HG02885 (cell line): ENCODE results near the gene POP4.

Experiments
- ATAC-seq: cut with Tn5 transposase; IDR thresholded peaks from one replicate; pipeline ENCODE4 v1.9.1; 2021; ENCODE audit warnings: mild to moderate bottlenecking; ENCODE audit not compliant: unreplicated experiment, poor library complexity

The POP4 gene

DNA sequence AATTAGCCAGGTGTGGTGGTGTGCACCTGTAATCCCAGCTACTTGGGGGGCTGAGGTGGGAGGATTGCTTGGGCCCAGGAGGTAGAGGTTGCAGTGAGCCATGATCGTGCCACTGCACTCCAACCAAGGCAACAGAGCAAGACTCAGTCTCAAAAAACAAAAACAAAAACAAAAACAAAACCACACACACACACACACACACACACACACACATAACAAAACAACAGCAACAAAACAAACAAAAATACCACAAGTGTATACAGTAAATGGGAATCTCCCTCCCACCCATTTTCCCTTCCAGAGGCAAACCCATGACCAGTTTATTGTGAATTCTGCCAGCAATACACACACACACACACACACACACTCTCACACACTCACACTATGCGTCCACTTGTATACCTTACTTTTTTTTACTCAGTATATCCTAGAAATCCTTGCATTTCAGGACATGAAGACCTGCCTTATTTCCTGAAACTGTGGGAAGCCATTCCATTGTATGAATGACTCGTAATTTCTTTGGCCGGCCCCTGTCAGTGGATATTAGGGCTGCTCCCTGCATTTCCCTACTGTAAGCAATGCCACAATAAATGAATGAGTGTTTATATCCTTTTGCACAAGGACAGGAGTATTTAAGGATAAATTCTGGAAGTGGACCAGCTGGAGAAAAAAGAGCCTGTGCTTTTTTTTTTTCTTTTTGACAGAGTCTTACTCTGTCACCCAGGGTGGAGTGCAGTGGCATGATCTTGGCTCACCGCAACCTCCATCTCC, 52.3 kb downstream of the POP4 start:
- no peak for ATAC-seq

- ATAC-seq = no peak
Measured at GRCh38 chr19:29660835-29661234, 54.8 kb downstream of the POP4 start.

DNA sequence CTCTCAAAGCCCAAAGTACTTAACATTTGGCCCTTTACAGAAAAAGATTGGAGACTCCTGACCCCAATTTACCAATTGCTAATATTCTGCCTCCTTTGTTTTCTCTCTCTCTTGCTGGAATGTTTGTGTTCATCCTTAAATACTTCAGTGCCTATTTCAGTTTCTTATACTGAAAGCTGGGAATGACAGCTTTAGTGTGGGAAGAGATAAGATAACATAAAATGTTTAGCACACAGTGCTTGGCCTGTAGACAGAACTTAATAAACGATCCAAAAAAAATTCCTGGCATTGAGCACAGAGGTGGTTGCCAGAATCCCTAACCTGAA, 56.2 kb downstream of the POP4 start:
- ATAC-seq = no peak

GRCh38 chr19:29662604-29663404, 56.7 kb downstream of the POP4 start:
- ATAC-seq = no peak

DNA sequence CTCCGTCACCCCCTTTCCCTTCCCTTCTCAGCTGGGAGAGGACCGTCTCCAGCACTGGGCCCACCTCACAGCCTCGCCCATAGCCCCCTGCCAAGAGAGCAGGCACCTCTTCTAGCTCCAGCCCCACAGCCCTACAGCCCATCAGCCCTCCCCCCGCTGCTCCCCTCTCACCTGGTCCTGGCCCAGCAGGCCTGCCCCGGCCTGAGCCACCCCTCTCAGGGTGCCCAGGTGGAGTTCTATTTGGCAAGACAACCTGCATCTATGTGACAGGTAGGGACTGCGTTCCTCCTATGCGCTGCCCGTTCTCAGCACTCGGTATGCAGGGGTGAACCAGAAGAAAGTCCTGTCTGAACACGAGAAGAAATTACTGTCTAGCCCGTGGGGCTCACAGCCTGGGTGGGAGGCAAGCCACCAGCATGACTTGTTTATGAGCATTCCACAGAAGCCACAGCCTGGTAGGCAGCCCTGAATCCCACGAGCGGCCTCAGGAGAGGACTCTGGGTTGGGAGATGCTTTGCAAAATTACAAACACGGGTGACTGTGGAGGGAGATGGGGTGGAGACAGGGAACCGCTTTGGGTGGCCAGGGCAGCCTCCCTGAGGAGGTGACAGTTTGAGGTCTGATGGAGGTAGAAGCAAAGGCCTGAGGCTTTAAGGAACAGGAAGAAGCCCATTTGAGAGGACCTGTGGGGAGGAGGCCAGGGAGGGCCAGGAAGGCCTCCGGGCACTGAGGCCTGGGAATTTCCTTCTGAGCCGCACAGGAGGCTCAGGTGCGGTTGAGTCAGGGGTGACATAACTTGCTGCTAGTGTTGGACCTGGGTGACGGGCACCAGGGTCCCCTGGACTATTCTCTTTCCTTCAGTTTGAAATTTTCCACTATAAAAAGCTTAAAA, 58.0 kb downstream of the POP4 start:
- no peak for ATAC-seq

DNA sequence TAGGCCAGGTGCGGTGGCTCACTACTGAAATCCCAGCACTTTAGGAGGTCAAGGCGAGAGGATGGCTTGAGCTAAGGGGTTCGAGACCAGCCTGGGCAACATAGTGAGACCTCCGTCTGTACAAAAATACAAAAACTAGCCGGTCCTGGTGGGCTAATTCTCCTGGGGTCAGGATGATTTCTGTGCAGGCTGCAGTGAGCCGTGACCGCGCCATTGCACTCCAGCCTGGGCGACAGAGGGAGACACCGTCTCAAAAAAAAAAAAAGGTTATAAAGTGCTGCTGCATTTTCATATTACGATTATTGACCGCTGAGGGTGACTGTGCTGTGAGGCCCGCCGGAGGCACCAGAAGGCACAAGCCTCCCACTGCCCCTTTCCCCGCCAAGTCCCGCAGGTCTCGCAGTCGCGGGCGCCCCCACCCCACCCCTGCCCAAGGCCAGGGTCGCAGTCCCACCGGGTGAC, 58.7 kb downstream of the POP4 start:
- no peak for ATAC-seq

DNA sequence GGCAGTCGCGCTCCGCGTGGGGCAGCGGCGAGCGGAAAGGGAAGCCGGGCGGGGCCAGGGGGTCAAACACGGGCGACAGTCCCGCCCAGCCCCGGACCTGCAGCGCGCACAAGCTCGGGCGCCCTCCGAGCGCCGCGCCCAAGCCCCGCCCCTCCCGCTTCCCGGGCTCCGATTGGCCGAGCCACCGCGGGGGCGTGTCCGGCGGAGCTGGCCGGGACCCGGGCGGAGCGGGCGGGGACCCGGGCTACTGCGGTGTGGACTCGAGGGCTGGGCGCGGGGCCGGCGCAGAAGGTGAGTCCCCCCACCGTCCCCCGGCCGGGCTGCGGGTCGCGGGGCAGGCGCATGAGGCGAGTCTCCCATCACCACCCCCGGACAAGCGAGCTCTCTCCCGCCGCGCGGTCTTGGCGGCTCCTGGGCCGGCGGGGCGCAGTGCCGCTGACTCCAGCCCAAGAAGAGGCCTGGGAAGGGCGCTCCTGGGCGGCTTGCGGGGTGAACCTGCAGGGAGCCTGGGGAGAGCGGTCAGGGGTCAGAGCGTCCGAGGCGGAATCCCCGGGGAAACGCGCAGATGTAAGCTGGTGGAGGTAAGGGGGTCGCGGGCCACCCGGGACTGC, 59.2 kb downstream of the POP4 start, which contains the start of gene PLEKHF1:
TSS of gene PLEKHF1 (plus strand) at position 247 of the 611 bp plus-strand sequence. CDS start 8,379 bp downstream, outside the sequence.
- peak; percentile 92 for ATAC-seq

DNA sequence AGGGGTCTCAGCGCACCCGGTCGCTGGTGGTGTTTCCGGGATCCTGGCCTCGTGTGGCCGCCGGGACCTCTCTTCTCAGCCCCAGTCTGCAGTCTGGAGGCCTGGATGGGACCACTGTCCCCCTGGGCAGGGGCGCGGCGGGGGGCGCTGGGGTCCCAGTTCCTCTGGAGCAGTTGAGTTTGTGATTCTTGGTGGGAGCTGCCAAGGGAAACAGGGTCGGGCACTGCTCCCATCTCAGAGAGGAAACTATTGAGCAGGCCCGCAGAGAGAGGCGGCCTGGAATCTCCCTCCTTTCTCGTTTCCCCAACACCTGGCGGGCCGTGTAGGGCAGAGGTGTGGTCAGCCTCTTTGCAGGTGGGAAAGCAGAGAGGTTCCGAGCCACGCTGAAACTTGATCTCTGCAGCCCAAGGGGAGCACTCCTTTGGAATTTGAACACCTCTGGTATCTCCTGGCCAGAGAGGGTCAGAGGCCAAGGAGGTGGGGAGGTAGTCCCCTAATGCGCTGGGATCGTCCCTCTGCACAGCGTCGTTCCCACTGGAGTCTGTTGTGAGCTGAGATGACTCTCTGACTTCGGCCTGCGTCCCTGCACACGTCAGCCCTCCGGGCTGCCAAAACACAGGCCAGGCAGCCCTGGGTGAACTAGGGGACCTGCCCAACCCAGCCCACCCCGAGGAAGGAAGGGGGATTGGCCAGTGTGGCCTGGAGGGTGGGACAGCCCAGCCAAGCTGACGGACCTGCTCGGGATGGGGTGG, 59.9 kb downstream of the POP4 start:
- peak; percentile 7 for ATAC-seq
